ENCODE results near the gene PBX1. TPM values are rescaled to one million over a fixed set of nuclear protein-coding genes. Genes with fewer than 3 reads are reported as not detected.

PBX1 gene
- polyA plus RNA-seq, 3 donors, result 0.07 TPM; not detected in 2

- Mint-ChIP-seq H3K27me3 (ENCODE audit: low read depth in 3 of 3) (peaks cover 18 to 38% (median 33%) of the 10 kb centered on the region in 3 donors), H3K4me3 (no peak overlapping the region), H3K36me3 (no peaks in the 10 kb centered on the region), H3K9me3 (peaks cover 0 to 8% (median 0%) of the 10 kb centered on the region in 7 donors), H3K27ac (no peak overlapping the region), H3K4me1 (no peaks in the 10 kb centered on the region)
- H3K9me3 ChIP-seq (replicated peaks in 1 of 2; ENCODE audit: control insufficient read depth in 1 of 2, insufficient read depth in 1 of 2, low read length in 2 of 2), result no peaks in the 10 kb centered on the region
- 100% methylated on average over 2 of the region's 3 CpGs for WGBS (ENCODE audit: insufficient coverage)
- no peak overlapping the region for H3K4me2 ChIP-seq (replicated peaks; ENCODE audit: extremely low read depth, low read length, poor library complexity, severe bottlenecking)
- no peak overlapping the region for H3K27ac ChIP-seq (ENCODE audit: low read depth in 1 of 2, low read length in 2 of 2)
- DNase-seq, result no peak
- H3K36me3 ChIP-seq (replicated peaks in 1 of 2; ENCODE audit: control insufficient read depth in 1 of 2, insufficient read depth in 2 of 2, low read length in 2 of 2), result no peaks in the 10 kb centered on the region
- peaks cover 16 to 30% of the 10 kb centered on the region in 2 donors for H3K27me3 ChIP-seq (ENCODE audit: control insufficient read depth in 2 of 2, insufficient read depth in 2 of 2, low read length in 2 of 2)
- H2AFZ ChIP-seq (ENCODE audit: insufficient read depth, low read depth, low read length, poor library complexity, severe bottlenecking), result no peak overlapping the region
- no peak for TF ChIP-seq CTCF (IDR thresholded peaks at IDR 0.05)
- H3K4me1 ChIP-seq (ENCODE audit: control insufficient read depth in 1 of 2, insufficient read depth in 2 of 2, low read length in 2 of 2), result no peaks in the 10 kb centered on the region
- intact Hi-C loops (cut with micrococcal nuclease), result no loop called here
- H4K20me1 ChIP-seq (ENCODE audit: insufficient read depth, low read length), result no peaks in the 10 kb centered on the region
- H3K9ac ChIP-seq (ENCODE audit: insufficient read depth, low read length, poor library complexity, severe bottlenecking), result no peak overlapping the region
- no peaks in the 10 kb centered on the region for H3K79me2 ChIP-seq (ENCODE audit: insufficient read depth, low read length)
- no peak overlapping the region for H3K4me3 ChIP-seq (replicated peaks in 1 of 3; ENCODE audit: low read depth in 2 of 3, low read length in 3 of 3)
Measured at GRCh38 chr1:164733070-164733469, 174.1 kb downstream of the PBX1 start.

- no peak overlapping the region for H3K9ac ChIP-seq (ENCODE audit: insufficient read depth, low read length, poor library complexity, severe bottlenecking)
- H3K4me3 ChIP-seq (replicated peaks in 1 of 3; ENCODE audit: low read depth in 2 of 3, low read length in 3 of 3), result no peak overlapping the region
- no peaks in the 10 kb centered on the region for H3K4me1 ChIP-seq (ENCODE audit: control insufficient read depth in 1 of 2, insufficient read depth in 2 of 2, low read length in 2 of 2)
- no peaks in the 10 kb centered on the region for H4K20me1 ChIP-seq (ENCODE audit: insufficient read depth, low read length)
- 93% methylated on average over 3 of the region's 4 CpGs for WGBS (ENCODE audit: insufficient coverage)
- H3K4me1 Mint-ChIP-seq, result no peaks in the 10 kb centered on the region
- H3K9me3 Mint-ChIP-seq, result peaks cover 0 to 10% (median 0%) of the 10 kb centered on the region in 7 donors
- H3K36me3 Mint-ChIP-seq, result no peaks in the 10 kb centered on the region
- no peaks in the 10 kb centered on the region for H3K9me3 ChIP-seq (replicated peaks in 1 of 2; ENCODE audit: control insufficient read depth in 1 of 2, insufficient read depth in 1 of 2, low read length in 2 of 2)
- H3K4me3 Mint-ChIP-seq, result no peak overlapping the region
- no peak overlapping the region for H3K27ac Mint-ChIP-seq
- peaks cover 16 to 27% of the 10 kb centered on the region in 2 donors for H3K27me3 ChIP-seq (ENCODE audit: control insufficient read depth in 2 of 2, insufficient read depth in 2 of 2, low read length in 2 of 2)
- TF ChIP-seq CTCF (IDR thresholded peaks at IDR 0.05), result no peak
- intact Hi-C loops (cut with micrococcal nuclease), result no loop called here
- no peak overlapping the region for H3K4me2 ChIP-seq (replicated peaks; ENCODE audit: extremely low read depth, low read length, poor library complexity, severe bottlenecking)
- DNase-seq, result no peak
- no peaks in the 10 kb centered on the region for H3K79me2 ChIP-seq (ENCODE audit: insufficient read depth, low read length)
- H3K27ac ChIP-seq (ENCODE audit: low read depth in 1 of 2, low read length in 2 of 2), result no peak overlapping the region
- no peaks in the 10 kb centered on the region for H3K36me3 ChIP-seq (replicated peaks in 1 of 2; ENCODE audit: control insufficient read depth in 1 of 2, insufficient read depth in 2 of 2, low read length in 2 of 2)
- peaks cover 18 to 35% (median 31%) of the 10 kb centered on the region in 3 donors for H3K27me3 Mint-ChIP-seq (ENCODE audit: low read depth in 3 of 3)
- no peak overlapping the region for H2AFZ ChIP-seq (ENCODE audit: insufficient read depth, low read depth, low read length, poor library complexity, severe bottlenecking)
Measured at GRCh38 chr1:164733734-164734133, 174.8 kb downstream of the PBX1 start.

Data from CD14-positive monocyte (primary cell).